HG03521 (cell line): Measurements from ENCODE around the gene PLA2G2D.

Experiments used
- ATAC-seq: cut with Tn5 transposase; IDR thresholded peaks from one replicate; pipeline ENCODE4 v1.9.1; 2021; ENCODE audit warnings: mild to moderate bottlenecking, moderate library complexity; ENCODE audit not compliant: unreplicated experiment

The PLA2G2D gene

GRCh38 chr1:20119347-20119746 is at the start of gene PLA2G2D:
Gene PLA2G2D (minus strand): TSS chr1:20119536. CDS start chr1:20119498, 38 bp downstream.
- no peak for ATAC-seq

DNA sequence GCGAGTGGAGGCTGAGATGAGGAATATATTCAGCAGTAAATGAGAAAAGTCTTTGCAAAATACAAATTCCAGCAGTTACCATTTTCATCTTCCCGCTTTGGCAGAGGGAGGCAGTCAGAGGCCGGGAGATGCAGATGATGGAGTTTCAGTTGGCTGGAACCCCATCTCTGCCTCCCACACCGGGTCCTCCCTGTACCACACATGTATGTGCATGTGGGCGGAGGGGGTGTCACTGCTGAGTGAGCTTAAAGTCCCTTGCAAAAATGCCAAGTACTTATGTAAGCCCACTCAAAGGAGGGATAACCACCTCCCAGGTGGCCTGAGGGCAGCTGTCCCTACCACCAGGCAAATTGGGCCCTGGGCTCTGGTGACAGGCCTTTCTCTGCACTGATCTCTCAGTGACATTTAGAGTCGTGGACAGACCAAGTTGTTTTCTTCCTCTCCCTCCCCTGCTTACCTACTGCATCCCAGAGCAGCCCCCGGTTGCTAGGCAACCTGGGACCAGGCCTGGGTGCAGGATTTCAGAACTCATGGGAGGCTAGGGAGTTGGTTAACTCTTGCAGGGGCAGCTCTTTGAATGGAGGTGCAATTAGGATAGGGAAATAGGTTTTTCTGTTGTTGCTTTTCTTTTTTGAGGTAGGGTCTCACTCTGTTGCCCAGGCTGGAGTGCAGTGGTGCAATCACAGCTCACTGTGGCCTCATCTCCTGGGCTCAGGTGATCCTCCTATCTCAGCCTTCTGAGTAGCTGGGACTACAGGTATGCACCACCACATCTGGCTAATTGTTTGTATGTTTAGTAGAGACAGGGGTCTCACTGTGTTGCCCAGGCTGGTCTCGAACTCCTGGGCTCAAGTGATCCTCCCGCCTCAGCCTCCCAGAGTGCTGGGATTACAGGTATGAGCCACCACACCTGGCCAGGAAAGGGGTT is 49.5 kb upstream of the PLA2G2D start:
- ATAC-seq = no peak

DNA sequence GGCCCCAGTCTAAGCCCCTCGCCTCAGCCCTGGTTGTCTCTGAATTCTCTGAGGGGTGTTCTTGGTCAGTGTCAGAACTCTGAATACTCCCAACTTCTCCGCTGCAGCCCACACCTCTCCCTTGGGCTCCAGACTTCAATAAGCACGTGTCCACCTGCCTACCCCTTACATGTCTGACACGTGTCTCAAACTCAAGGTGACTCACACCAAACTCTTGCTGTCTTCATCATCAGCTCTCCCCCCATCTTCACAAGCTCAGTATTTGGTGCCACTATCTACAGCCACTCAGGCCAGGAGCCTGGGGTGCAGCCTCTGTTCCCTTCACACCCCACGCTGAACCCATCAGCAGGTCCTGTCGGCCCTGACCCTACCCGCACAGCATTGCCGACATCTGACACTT is 47.8 kb upstream of the PLA2G2D start:
- no peak for ATAC-seq

DNA sequence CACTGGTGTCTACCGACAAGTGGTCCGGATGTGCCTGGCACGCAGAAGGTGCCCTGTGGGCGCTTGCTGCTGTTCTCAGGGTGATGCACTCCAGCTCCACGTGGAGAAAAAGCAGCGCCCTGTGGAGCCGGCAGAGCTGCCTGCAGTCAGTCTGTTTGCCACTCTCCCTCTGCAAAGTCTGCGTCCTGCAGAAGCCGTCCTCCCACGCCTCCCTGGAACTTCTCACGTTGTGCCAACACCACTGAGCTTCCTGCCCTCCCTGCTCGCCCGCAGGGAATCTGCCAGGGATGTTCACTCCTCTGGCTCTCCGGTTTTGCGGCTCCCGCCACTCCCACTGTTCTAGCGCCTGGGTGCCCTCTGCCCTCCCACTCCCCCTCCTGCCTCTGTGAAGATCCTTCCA is 46.7 kb upstream of the PLA2G2D start:
- ATAC-seq = no peak

- no peak for ATAC-seq
Observed at GRCh38 chr1:20165522-20165951, 46.2 kb upstream of the PLA2G2D start.

DNA sequence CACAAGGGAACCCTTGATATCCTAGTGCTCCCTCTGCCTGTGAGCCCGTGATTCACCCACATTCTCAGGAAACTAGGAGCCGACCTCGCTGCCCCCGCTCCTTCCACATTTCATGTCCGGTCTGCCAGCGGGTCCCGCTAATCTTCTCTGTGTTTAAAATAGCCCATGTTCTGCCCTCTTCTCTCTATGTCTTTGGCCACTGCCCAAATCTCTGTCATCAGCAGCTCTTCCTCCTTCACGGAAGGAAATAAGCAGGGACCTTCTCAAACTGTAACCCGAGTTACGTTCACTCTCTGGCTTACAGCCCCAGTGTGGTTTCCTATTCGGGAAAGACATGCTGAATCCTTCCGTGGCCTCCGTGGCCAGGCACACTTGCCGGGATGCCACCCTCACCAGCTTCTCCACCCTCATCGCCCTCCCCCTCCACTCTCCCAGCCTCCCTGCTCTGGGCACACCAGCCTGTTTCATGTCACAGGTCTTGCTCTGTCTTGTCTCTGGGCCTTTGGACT is 45.4 kb upstream of the PLA2G2D start:
- ATAC-seq = no peak

- no peak for ATAC-seq
Observed at GRCh38 chr1:20160034-20160433, 40.7 kb upstream of the PLA2G2D start.

DNA sequence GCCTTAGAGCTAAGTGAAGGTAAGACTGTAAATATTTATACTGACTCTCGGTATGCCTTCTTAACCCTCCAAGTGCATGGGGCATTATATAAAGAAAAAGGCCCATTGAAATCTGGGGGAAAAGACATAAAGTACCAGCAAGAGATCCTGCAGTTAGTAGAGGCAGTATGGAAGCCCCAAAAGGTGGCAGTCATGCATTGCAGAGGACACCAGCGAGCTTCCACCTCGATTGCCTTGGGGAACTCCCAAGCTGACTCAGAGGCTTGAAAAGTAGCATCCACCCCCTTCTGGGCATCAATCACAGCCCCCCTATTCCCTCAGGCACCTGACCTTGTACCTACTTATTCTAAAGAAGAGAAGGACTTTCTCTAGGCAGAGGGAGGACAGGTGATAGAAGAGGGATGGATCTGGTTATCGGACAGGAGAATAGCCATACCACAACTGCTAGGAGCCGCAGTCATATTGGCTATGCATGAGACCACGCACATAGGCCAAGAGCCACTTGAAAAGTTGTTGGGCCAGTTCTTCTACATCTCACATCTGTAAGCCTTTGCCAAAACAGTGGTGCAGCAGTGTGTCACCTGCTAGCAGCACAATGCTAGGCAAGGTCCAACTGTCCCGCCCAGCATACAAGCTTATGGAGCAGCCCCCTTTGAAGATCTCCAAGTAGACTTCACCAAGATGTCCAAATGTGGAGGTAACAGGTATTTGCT is 39.2 kb upstream of the PLA2G2D start:
- ATAC-seq = no peak

DNA sequence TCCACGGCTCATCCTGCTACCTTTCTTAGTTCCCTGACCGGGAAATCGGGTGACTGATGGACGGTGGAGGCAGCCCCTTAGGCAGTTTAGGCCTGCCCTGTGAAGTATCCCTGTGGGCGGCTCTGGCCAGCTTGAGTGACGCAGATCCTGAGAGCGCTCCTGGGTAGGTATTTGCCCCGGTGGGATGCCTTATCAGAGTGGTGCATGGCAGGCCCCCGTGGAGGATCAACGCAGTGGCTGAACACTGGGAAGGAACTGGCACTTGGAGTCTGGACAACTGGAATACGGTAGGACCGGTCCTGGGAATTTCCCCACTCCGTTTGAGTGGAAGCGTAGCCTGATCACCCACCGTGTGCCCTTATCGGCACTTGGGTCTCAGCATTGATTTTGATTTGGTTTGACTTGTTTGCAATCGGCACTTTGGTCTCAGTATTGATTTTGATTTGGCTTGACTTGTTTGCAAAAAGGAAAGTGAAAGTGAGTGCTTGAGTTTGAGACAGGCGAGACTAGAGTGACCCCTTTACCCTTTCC is 35.0 kb upstream of the PLA2G2D start:
- ATAC-seq = no peak

DNA sequence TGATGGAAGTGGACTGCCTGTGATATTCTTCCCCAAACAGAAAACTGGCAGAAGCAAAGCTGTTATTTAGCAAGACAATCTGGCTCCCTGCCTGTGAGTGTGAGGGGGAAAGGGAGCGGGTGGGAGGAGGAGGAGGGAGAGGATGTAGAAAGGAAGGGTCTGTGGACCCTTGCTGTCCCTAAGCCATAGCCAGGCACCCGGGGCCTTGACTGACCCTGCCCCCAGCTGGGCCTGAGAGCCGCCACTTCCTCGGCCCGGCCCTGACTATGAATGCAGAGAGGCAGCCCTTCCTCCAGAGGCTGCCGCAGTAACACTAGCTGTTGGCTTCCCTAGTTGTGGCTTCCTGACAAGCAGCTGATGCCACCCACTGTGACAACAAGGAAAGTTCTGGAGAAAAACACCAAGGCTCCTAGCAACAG is 33.7 kb upstream of the PLA2G2D start:
- no peak for ATAC-seq

- no peak for ATAC-seq
Observed at GRCh38 chr1:20152599-20152930, 33.2 kb upstream of the PLA2G2D start.

DNA sequence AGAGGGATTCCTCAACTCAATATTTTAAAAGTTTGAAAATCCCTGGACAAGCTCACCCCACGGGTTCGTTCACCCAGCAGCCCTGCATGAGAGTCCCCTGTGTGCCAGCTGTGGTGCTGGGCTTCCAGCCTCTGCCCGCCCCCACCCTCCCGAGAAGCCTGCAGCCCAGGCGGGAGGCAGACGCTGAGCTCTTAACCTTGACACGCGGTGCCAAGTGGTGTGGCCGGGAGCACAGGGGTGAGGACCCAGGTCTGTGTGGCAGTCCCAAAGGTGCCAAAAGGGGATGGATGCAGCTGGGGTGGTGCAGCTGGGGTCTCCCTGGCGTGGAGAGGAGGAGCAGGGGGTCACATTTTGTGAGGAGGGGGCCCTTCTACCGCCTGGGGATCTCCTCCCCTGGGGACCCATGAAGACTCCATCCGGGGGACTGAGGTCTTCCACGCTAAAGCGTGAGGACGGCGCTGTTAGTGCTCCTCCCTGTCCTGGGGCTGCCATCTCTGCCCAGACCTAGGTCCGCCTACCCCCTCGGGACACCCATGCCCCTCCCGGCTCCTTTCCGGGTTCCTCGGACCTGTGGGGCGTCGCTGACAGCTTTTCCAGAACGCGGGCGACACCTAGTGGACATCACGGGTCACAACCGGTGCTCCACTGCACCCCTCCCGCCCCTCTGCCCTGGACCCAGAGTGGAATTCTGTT is 32.7 kb upstream of the PLA2G2D start:
- no peak for ATAC-seq

DNA sequence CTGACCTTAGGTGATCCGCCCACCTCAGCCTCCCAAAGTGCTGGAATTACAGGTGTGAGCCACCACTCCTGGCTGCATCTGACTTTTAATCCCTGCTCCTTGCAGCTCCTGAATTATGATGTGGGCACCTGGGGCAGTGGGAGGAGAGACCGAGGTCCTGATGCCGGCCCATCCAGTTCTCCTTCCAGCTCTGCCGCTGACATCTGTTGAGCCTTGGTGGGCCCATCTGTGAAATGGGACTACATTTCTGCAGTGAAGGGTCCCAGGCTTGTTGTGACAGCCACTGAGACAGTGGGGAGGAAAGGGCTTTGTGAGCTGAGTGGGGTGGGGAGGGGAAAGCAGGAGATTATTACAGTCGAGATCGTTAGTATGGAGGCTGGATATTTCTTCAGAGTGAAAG is 31.6 kb upstream of the PLA2G2D start:
- ATAC-seq = no peak

- no peak for ATAC-seq
Observed at GRCh38 chr1:20150326-20150705, 31.0 kb upstream of the PLA2G2D start.

DNA sequence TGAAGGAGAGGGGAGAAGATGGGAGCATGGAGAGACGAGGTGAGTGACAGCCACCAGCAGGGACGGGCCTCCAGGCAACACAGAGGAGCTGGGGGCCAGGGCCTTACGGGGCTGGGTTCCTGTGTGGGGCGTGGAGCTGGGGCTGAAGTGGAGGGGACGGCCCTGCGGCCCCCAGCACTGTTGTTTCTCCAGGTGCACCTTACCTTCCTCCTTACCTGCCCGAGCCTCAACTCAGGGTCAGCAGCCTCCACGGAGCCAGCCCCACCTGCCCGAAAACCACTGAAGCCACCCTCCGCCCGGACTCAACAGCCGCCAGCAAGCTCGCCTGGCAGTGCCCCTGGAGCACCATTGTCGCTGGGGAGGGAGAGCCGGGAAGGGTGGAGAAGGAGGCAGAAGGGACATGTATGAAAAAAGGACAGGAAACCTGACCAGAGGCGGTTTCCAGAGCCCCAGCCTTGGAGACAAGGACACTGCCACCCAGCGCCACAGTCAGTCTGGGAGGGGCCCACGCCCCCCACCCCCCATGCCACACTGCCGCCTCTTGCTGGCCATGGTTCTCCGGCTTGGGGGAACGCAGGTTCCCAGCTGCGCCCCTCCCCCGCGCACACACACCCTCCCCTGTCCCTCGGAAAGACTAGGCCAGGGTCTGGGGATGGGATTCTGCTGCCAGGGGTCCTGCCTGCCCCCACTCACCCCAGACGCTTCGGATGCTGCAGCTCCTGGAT is 30.4 kb upstream of the PLA2G2D start:
- ATAC-seq = no peak

DNA sequence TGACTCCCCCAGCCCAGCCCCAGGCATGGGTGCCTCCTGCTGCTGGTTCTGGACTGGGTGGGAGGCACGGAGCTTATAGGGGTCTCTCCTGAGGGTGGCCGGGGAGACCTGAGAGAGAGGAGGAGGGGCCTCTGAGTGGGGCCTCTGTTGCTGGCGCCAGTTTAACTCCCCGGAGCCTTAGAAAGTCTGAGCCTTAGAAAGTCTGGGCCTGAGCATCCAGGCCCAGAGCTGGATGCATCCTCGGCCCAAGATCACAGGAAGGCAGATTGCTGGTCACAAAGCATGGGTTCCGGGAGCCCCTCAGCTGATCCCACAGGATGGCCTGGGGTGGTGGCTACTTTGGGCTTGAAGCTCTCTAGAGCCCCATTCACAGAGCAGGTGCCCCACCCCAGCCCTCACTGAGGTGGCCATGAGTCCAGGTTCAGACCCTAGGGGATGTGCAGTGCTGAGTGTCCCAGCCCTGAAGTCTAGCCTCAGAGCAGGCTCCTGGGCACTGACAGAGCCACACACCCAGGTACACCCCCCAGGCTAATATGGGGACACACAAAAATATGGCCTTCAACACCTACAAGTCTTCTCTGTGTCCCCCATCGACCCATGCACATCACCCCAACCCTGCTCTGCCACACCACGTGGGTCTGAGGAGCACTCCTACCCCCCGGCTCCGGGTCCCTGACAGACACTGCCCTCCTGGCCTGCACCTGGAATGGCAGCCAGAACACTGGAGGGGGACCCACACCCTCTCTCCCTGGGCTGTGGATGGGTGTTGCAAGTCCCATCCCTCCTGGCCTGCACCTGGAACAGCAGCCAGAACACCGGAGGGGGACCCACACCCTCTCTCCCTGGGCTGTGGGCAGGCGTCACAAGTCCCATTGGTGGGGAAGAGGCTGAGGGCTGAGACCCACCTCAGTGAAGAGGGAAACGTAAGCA is 29.5 kb upstream of the PLA2G2D start:
- ATAC-seq = no peak

- ATAC-seq = no peak
Observed at GRCh38 chr1:20147846-20148570, 28.7 kb upstream of the PLA2G2D start.

- ATAC-seq = no peak
Observed at GRCh38 chr1:20143734-20144565, 24.6 kb upstream of the PLA2G2D start.
